Liver (tissue), 9 donors: ENCODE data around the gene PGBD4. TPM values are rescaled to one million over a fixed set of nuclear protein-coding genes. Genes with fewer than 3 reads are reported as not detected.

ENCODE experiments used
- DNase-seq: peaks from one replicate; pipeline ENCODE4 v3.0.0-alpha.2; 2017; ENCODE audit warnings: low spot score
- H3K27ac ChIP-seq, 2 donors: one replicate each; pipeline ENCODE4 v1.7.0; 2013; ENCODE audit warnings: inconsistent platforms in 2 of 2, low read length in 2 of 2, control low read depth in 1 of 2, low read depth in 1 of 2, mild to moderate bottlenecking in 1 of 2
- H3K27me3 ChIP-seq, 4 donors: one replicate each; pipeline versions ENCODE4 v1.6.1 to v1.7.0; 2013; ENCODE audit warnings: low read length in 3 of 4, inconsistent platforms in 1 of 4, mild to moderate bottlenecking in 1 of 4, moderate library complexity in 1 of 4; ENCODE audit not compliant: control insufficient read depth in 4 of 4, insufficient read depth in 4 of 4
- H3K36me3 ChIP-seq, 4 donors: one replicate each; pipeline versions ENCODE4 v1.6.1 to v1.7.0; 2013; ENCODE audit warnings: low read length in 3 of 4, mild to moderate bottlenecking in 3 of 4, low read depth in 1 of 4, moderate library complexity in 1 of 4; ENCODE audit not compliant: control insufficient read depth in 4 of 4, insufficient read depth in 3 of 4
- H3K4me1 ChIP-seq, 4 donors: one replicate each; pipeline versions ENCODE4 v1.6.1 to v1.7.0; 2013; ENCODE audit warnings: low read length in 3 of 4, mild to moderate bottlenecking in 3 of 4, moderate library complexity in 1 of 4; ENCODE audit not compliant: control insufficient read depth in 4 of 4, insufficient read depth in 4 of 4
- H3K4me3 ChIP-seq, 3 donors: one replicate each; pipeline versions ENCODE4 v1.6.1 to v1.7.0; 2013; ENCODE audit warnings: low read length in 3 of 3, control low read depth in 1 of 3, low read depth in 1 of 3, mild to moderate bottlenecking in 1 of 3
- H3K9ac ChIP-seq, 2 donors: one replicate each; pipeline ENCODE4 v1.7.0; 2013; ENCODE audit warnings: low read length in 2 of 2, mild to moderate bottlenecking in 2 of 2, moderate library complexity in 2 of 2, control low read depth in 1 of 2, low read depth in 1 of 2
- H3K9me3 ChIP-seq, 4 donors: one replicate each; pipeline versions ENCODE4 v1.6.1 to v1.7.0; 2013; ENCODE audit warnings: low read length in 3 of 4; ENCODE audit not compliant: control insufficient read depth in 4 of 4
- EGR1 ChIP-seq, 2 donors: IDR thresholded peaks; 2 replicates each; pipeline ENCODE4 v1.6.1; 2016 to 2018; ENCODE audit warnings: antibody characterized with exemption in 2 of 2, low read depth in 2 of 2
- FOXA1 ChIP-seq: IDR thresholded peaks from 2 replicates; pipeline ENCODE4 v1.6.1; 2016; ENCODE audit warnings: antibody characterized with exemption
- FOXA2 ChIP-seq: IDR thresholded peaks from 2 replicates; pipeline ENCODE4 v1.6.1; 2016; ENCODE audit warnings: antibody characterized with exemption
- GABPA ChIP-seq, 2 donors: IDR thresholded peaks in 1 of 2; conservative IDR thresholded peaks in 1 of 2; 2 replicates each; pipeline ENCODE4 v1.6.1; 2016; ENCODE audit warnings: antibody characterized with exemption in 2 of 2, mild to moderate bottlenecking in 1 of 2, moderate library complexity in 1 of 2
- HNF4A ChIP-seq, 2 donors: conservative IDR thresholded peaks; 2 replicates each; pipeline ENCODE4 v1.6.1; 2016; ENCODE audit warnings: antibody characterized with exemption in 2 of 2, mild to moderate bottlenecking in 2 of 2
- HNF4G ChIP-seq: IDR thresholded peaks from 2 replicates; pipeline ENCODE4 v1.6.1; 2016; ENCODE audit warnings: antibody characterized with exemption
- JUND ChIP-seq, 2 donors: IDR thresholded peaks; 2 replicates each; pipeline ENCODE4 v1.6.1; 2016; ENCODE audit warnings: antibody characterized with exemption in 2 of 2
- RAD21 ChIP-seq, 2 donors: IDR thresholded peaks; 2 replicates each; pipeline ENCODE4 v1.6.1; 2016; ENCODE audit warnings: antibody characterized with exemption in 2 of 2, mild to moderate bottlenecking in 2 of 2
- RXRA ChIP-seq, 2 donors: IDR thresholded peaks; 2 replicates each; pipeline ENCODE4 v1.6.1; 2017 to 2018; ENCODE audit warnings: antibody characterized with exemption in 2 of 2, mild to moderate bottlenecking in 1 of 2
- SP1 ChIP-seq: IDR thresholded peaks from 2 replicates; pipeline ENCODE4 v1.6.1; 2018; ENCODE audit warnings: antibody characterized with exemption, mild to moderate bottlenecking
- TAF1 ChIP-seq: conservative IDR thresholded peaks from 2 replicates; pipeline ENCODE4 v1.6.1; 2016; ENCODE audit warnings: antibody characterized with exemption, mild to moderate bottlenecking
- YY1 ChIP-seq: IDR thresholded peaks from 2 replicates; pipeline ENCODE4 v1.6.1; 2016; ENCODE audit warnings: antibody characterized with exemption, mild to moderate bottlenecking
- WGBS: extraction: QIAGEN DNeasy Blood & Tissue Kit; methylation state at CpG from one replicate; pipeline ENCODE4 v1.1.7; 2013; 5-methylcytosine and 5-hydroxymethylcytosine counted together
- polyA plus RNA-seq, 2 donors: library from polyadenylated mRNA; stranded (reverse) in 1 of 2; unstranded in 1 of 2; fragments of 200-250 nt in 1 of 2; fragments of >200 nt in 1 of 2; fragmentation: Nextera tagmentation in 1 of 2; extraction: Ambion mirVana in 1 of 2; gene quantifications; one replicate each; pipeline versions ENCODE4 v1.2.1 to v1.2.3, GENCODE V29; 2013 to 2015
- total RNA-seq, 2 donors: library from RNA; depleted of rRNA; stranded (reverse); fragments of >200 nt; gene quantifications; one replicate each; pipeline ENCODE4 v1.2.3, GENCODE V29; 2014
- TF ChIP-seq, protein P1 (sequence below): IDR thresholded peaks from 2 replicates; pipeline ENCODE4 v1.6.1; 2016; ENCODE audit warnings: antibody characterized with exemption
- TF ChIP-seq, protein P2 (sequence below): IDR thresholded peaks from 2 replicates; pipeline ENCODE4 v1.6.1; 2016; ENCODE audit warnings: antibody characterized with exemption, mild to moderate bottlenecking
- TF ChIP-seq, protein P3 (sequence below): fragments of 150-350 bp; IDR thresholded peaks from 2 replicates; pipeline ENCODE4 v1.5.1; 2017; ENCODE audit warnings: improper control_type of control experiment, low read depth, low read length; ENCODE audit not compliant: missing input control
- donor health status: healthy.
- donor health status: healthy.
- donor health status: healthy.
- donor health status: healthy.
- donor health status: healthy.

The PGBD4 gene
- total and polyA plus RNA-seq, 4 donors = 0.39 to 1.1 (median 0.94) TPM

- no peak overlapping the region for H3K9ac ChIP-seq
- H3K4me3 ChIP-seq = no peak overlapping the region
- H3K36me3 ChIP-seq = no peaks in the 10 kb centered on the region
- H3K4me1 ChIP-seq = peaks cover 0 to 11% (median 9%) of the 10 kb centered on the region in 4 donors
- no peaks in the 10 kb centered on the region for H3K9me3 ChIP-seq
- no peak for DNase-seq
- 49% methylated on average over 2 of the region's 2 CpGs for WGBS
- no peaks in the 10 kb centered on the region for H3K27me3 ChIP-seq
- TF ChIP-seq FOXA1 (no peak), GABPA (IDR thresholded peaks at IDR 0.05 in 1 of 2, conservative IDR thresholded peaks at IDR 0.05 in 1 of 2) (no peak)
- TF ChIP-seq, protein P1, sequence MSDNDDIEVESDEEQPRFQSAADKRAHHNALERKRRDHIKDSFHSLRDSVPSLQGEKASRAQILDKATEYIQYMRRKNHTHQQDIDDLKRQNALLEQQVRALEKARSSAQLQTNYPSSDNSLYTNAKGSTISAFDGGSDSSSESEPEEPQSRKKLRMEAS = no peak
- TF ChIP-seq, protein P2, sequence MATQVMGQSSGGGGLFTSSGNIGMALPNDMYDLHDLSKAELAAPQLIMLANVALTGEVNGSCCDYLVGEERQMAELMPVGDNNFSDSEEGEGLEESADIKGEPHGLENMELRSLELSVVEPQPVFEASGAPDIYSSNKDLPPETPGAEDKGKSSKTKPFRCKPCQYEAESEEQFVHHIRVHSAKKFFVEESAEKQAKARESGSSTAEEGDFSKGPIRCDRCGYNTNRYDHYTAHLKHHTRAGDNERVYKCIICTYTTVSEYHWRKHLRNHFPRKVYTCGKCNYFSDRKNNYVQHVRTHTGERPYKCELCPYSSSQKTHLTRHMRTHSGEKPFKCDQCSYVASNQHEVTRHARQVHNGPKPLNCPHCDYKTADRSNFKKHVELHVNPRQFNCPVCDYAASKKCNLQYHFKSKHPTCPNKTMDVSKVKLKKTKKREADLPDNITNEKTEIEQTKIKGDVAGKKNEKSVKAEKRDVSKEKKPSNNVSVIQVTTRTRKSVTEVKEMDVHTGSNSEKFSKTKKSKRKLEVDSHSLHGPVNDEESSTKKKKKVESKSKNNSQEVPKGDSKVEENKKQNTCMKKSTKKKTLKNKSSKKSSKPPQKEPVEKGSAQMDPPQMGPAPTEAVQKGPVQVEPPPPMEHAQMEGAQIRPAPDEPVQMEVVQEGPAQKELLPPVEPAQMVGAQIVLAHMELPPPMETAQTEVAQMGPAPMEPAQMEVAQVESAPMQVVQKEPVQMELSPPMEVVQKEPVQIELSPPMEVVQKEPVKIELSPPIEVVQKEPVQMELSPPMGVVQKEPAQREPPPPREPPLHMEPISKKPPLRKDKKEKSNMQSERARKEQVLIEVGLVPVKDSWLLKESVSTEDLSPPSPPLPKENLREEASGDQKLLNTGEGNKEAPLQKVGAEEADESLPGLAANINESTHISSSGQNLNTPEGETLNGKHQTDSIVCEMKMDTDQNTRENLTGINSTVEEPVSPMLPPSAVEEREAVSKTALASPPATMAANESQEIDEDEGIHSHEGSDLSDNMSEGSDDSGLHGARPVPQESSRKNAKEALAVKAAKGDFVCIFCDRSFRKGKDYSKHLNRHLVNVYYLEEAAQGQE = no peak
- no peak overlapping the region for H3K27ac ChIP-seq
These were observed 12.3 kb downstream of the PGBD4 start for GRCh38 chr15:34114215-34114614.

DNA sequence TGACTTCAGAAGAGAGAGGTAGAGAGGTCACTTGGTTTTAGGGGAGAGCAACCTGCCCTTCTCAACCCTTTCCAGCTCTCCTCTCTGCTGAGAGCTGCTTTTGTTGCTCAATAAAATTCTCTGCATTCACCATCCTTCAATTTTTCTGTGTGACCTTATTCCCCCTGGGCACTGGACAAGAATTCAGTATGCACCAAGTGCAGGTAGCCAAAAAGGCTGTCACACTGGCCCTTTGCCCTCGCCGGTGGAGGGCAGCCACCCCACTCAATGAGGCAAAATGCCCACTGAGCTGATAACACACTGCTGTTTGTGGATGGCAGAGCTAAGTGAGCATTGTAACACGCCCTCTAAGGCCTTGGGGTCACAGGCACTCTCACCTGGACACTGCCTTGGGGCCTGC is 12.9 kb downstream of the PGBD4 start:
- WGBS = 37% methylated on average over 3 of the region's 3 CpGs

DNA sequence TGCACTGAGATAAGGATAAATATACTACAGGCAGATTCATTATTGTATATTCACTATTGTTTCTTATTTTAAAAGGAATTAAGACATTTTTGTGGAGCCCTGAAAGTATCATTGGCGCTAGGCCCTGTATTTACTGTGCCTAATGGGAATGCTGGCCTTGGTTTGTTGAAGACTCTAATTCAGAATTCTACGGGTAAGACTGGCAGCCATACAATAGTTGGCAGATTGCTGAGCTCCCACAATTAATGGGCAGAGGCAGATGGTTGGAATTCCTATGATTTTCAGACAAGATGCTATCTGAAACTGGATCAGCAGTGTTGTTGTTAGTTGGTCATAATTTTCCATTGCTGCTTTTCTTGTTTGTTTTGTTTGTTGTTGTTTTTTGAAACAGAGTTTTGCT is 14.7 kb downstream of the PGBD4 start:
- Histone ChIP-seq H3K4me3 (no peak overlapping the region), H3K9ac (no peak overlapping the region)
- no peak for DNase-seq

More for the DNA sequence above, 12.9 kb downstream of the PGBD4 start:
- no peak overlapping the region for H3K4me3 ChIP-seq
- H3K36me3 ChIP-seq = no peaks in the 10 kb centered on the region
- H3K9me3 ChIP-seq = no peaks in the 10 kb centered on the region
- no peaks in the 10 kb centered on the region for H3K27me3 ChIP-seq
- peaks cover 0 to 11% (median 9%) of the 10 kb centered on the region in 4 donors for H3K4me1 ChIP-seq
- DNase-seq = no peak
- TF ChIP-seq RXRA (IDR thresholded peaks at IDR 0.05) (peak; percentile 50 to 72), SP1 (peak; percentile 51), HNF4A (conservative IDR thresholded peaks at IDR 0.05) (peak; percentile 48 to 68), RAD21 (IDR thresholded peaks at IDR 0.05) (peak in 1 of 2 donors; percentile 15), JUND (IDR thresholded peaks at IDR 0.05) (no peak)
- no peak overlapping the region for H3K27ac ChIP-seq
- H3K9ac ChIP-seq = no peak overlapping the region

More for the DNA sequence above, 14.7 kb downstream of the PGBD4 start:
- no peaks in the 10 kb centered on the region for H3K27me3 ChIP-seq
- H3K27ac ChIP-seq = no peak overlapping the region
- no peaks in the 10 kb centered on the region for H3K9me3 ChIP-seq
- 92% methylated on average over 2 of the region's 2 CpGs for WGBS
- no peaks in the 10 kb centered on the region for H3K36me3 ChIP-seq
- TF ChIP-seq EGR1 (IDR thresholded peaks at IDR 0.05; ENCODE audit: low read depth in 2 of 2) (no peak), JUND (IDR thresholded peaks at IDR 0.05) (no peak), FOXA2 (no peak), HNF4G (no peak), RAD21 (IDR thresholded peaks at IDR 0.05) (no peak), FOXA1 (no peak), GABPA (IDR thresholded peaks at IDR 0.05 in 1 of 2, conservative IDR thresholded peaks at IDR 0.05 in 1 of 2) (no peak), TAF1 (no peak), HNF4A (conservative IDR thresholded peaks at IDR 0.05) (no peak), YY1 (no peak), SP1 (no peak)
- TF ChIP-seq, protein P3, sequence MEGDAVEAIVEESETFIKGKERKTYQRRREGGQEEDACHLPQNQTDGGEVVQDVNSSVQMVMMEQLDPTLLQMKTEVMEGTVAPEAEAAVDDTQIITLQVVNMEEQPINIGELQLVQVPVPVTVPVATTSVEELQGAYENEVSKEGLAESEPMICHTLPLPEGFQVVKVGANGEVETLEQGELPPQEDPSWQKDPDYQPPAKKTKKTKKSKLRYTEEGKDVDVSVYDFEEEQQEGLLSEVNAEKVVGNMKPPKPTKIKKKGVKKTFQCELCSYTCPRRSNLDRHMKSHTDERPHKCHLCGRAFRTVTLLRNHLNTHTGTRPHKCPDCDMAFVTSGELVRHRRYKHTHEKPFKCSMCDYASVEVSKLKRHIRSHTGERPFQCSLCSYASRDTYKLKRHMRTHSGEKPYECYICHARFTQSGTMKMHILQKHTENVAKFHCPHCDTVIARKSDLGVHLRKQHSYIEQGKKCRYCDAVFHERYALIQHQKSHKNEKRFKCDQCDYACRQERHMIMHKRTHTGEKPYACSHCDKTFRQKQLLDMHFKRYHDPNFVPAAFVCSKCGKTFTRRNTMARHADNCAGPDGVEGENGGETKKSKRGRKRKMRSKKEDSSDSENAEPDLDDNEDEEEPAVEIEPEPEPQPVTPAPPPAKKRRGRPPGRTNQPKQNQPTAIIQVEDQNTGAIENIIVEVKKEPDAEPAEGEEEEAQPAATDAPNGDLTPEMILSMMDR = no peak
- TF ChIP-seq, protein P2 = no peak
- H3K4me1 ChIP-seq = peaks cover 0 to 11% (median 9%) of the 10 kb centered on the region in 4 donors
